HFFc6 (cell line): Measurements from ENCODE around the gene ABHD13. TPM values are rescaled to one million over a fixed set of nuclear protein-coding genes. Genes with fewer than 3 reads are reported as not detected.

Experiments used
- DNase-seq: peaks from one replicate; pipeline ENCODE4 v3.0.0-alpha.2; 2018
- H3K27ac Mint-ChIP-seq: 2 replicates; pipeline ENCODE4 v1.8.0; 2020; ENCODE audit warnings: mild to moderate bottlenecking, mixed read lengths
- H3K27me3 Mint-ChIP-seq: 2 replicates; pipeline ENCODE4 v1.8.0; 2021; ENCODE audit warnings: mild to moderate bottlenecking, moderate library complexity, mixed read lengths; ENCODE audit not compliant: insufficient read depth
- H3K36me3 Mint-ChIP-seq: 2 replicates; pipeline ENCODE4 v1.8.0; 2021; ENCODE audit warnings: low read depth, mixed read lengths
- H3K4me1 Mint-ChIP-seq: 2 replicates; pipeline ENCODE4 v1.8.0; 2020; ENCODE audit warnings: low read depth, mixed read lengths
- H3K4me3 Mint-ChIP-seq: 2 replicates; pipeline ENCODE4 v1.8.0; 2020; ENCODE audit warnings: mild to moderate bottlenecking, moderate library complexity, mixed read lengths
- H3K9me3 Mint-ChIP-seq: 2 replicates; pipeline ENCODE4 v1.8.0; 2020; ENCODE audit warnings: mild to moderate bottlenecking, mixed read lengths
- total RNA-seq, 6 experiments: library from RNA; stranded (reverse); fragmentation: NEBNext Ultra II Directional; extraction: Animal tissue kit (Norgen Biotek cat#: 25700); gene quantifications; 2 replicates in 1 of 6; 3 replicates in 5 of 6; pipeline ENCODE4 v1.2.3, GENCODE V29; 2021
- TF ChIP-seq, protein P1 (sequence below): fragments of 200-600 bp; sonication (generic); IDR thresholded peaks from 2 replicates; pipeline ENCODE4 v1.5.0; 2021; ENCODE audit warnings: antibody characterized with exemption, mild to moderate bottlenecking

The ABHD13 gene
- total RNA-seq, 6 experiments from 2014 or later, result 5.0 to 6.6 (median 6.3) TPM

DNA sequence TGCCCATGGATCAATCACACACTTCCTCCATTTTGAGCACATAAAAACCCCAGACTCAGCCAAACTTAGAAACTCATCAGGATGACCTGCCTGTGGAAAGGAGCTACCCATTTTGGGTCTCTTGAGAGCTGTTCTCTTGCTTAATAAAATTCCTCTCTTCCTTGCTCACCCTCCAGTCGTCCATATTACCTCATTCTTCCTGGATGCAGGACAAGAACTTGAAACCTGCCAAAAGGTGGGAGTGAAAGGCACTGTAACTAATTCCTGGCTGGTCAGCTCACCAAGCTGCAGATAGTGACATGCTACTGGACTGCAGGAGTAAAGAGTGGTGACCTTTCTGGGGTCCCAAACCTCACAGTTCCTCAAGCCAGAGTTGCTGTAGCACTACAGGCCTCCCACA is 23.0 kb upstream of the ABHD13 start:
- no peak for DNase-seq
- Mint-ChIP-seq H3K27ac (no peak overlapping the region), H3K27me3 (peaks cover 2% of the 10 kb centered on the region; the same call in 1 of the 2 replicates), H3K9me3 (peaks cover 7% of the 10 kb centered on the region; the same call in 1 of the 2 replicates), H3K4me1 (no peaks in the 10 kb centered on the region), H3K4me3 (no peak overlapping the region), H3K36me3 (0 out of 2 replicates have a peak, but pooled peaks cover 4% of the 10 kb centered on the region)
- TF ChIP-seq, protein P1, sequence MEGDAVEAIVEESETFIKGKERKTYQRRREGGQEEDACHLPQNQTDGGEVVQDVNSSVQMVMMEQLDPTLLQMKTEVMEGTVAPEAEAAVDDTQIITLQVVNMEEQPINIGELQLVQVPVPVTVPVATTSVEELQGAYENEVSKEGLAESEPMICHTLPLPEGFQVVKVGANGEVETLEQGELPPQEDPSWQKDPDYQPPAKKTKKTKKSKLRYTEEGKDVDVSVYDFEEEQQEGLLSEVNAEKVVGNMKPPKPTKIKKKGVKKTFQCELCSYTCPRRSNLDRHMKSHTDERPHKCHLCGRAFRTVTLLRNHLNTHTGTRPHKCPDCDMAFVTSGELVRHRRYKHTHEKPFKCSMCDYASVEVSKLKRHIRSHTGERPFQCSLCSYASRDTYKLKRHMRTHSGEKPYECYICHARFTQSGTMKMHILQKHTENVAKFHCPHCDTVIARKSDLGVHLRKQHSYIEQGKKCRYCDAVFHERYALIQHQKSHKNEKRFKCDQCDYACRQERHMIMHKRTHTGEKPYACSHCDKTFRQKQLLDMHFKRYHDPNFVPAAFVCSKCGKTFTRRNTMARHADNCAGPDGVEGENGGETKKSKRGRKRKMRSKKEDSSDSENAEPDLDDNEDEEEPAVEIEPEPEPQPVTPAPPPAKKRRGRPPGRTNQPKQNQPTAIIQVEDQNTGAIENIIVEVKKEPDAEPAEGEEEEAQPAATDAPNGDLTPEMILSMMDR, result no peak

DNA sequence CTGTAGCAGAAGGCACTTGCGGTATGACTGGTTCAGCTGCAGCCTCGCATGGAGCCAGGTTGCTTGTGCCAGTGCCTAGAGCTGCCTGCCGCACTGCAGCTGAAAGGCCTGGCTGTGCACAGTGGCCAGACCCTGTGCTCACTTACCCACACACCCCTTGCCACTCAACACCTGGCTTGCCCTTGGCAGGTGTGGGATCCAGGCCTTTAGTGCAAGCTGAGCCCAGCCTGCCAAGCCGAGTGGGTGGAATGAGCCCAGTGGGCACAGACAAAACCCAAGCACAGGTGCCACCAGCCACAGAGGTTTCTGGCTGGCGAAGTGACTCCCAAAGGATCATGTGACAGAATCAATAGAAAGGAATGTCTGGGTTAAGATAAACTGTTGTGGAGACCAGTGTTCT is 22.3 kb upstream of the ABHD13 start:
- H3K9me3 Mint-ChIP-seq, result peaks cover 7% of the 10 kb centered on the region; the same call in 1 of the 2 replicates
- no peak overlapping the region for H3K4me3 Mint-ChIP-seq
- no peak overlapping the region for H3K27ac Mint-ChIP-seq
- H3K27me3 Mint-ChIP-seq, result peaks cover 2% of the 10 kb centered on the region; the same call in 1 of the 2 replicates
- 0 out of 2 replicates have a peak, but pooled peaks cover 4% of the 10 kb centered on the region for H3K36me3 Mint-ChIP-seq
- TF ChIP-seq, protein P1, result no peak
- DNase-seq, result no peak
- H3K4me1 Mint-ChIP-seq, result no peaks in the 10 kb centered on the region; the same call in 1 of the 2 replicates

DNA sequence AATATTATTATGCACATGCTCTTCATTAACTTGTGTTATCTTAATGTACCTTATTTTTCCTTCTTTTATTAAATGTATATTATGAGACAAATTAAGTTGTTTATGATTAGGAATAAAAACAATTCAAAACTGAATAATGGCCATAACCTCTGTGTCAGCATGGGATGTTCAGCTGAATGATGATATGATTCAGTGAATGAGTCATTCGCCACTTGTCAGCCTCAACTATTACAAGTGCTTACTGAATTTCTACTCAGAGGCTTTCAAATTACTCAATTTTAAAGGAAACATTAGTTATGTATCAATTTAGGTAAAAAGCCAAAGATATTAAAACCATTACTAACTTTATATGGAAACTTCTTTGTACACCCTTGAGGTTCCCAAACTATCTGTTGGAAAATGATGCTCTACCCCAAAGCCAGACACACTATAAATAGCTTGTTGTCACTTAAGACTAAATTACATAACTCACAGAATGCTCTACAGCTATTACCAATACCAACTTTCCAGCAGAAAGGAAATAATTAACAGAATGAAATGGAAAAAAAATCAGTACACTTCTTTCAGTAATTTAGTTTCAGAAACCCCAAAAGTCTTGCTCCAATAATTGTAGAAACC is 17.3 kb upstream of the ABHD13 start:
- no peak overlapping the region for H3K27ac Mint-ChIP-seq
- H3K36me3 Mint-ChIP-seq, result no peaks in the 10 kb centered on the region
- no peaks in the 10 kb centered on the region; the same call in 1 of the 2 replicates for H3K27me3 Mint-ChIP-seq
- no peak overlapping the region for H3K4me3 Mint-ChIP-seq
- H3K9me3 Mint-ChIP-seq, result no peaks in the 10 kb centered on the region
- TF ChIP-seq, protein P1, result no peak
- no peak for DNase-seq
- H3K4me1 Mint-ChIP-seq, result no peaks in the 10 kb centered on the region; the same call in 1 of the 2 replicates

DNA sequence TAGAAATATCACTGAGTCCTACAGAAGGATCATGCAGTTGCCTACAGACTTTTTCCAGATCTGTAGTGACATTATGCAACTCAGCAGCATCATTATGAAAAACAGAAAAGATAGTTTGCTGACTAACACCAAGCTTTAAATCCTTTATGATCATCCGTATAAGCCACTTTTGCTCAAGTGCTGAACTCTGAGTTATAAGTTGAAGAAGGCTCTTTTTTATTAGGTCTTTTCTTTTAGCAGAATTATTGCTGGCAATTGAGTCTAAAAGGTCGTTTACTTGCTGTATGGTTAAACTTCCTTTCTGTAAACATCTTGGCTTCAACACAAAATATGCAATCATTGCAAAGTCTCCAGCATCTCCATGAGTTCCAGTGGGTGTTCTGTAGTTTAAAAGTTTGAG is 7.6 kb upstream of the ABHD13 start:
- TF ChIP-seq, protein P1, result no peak

DNA sequence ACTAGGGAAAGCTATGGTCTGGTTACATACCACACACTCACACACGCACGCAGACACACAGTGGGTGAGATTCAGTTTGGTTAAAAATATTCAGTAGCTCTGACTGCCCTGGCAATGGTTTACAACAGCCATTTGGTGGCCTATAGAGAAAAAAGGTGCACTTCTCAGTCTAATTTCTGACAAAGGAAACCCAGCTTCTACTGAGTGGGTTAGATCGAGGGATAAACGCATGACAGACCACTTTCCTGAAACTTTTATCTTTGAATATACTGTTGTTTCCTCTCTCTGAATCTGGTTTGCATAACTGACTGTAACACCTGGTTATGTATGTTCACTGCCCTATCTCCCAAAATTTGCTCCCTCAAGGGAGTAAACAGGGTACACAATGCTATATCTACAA is 5.3 kb upstream of the ABHD13 start:
- Mint-ChIP-seq H3K27me3 (no peaks in the 10 kb centered on the region), H3K4me1 (peaks cover 24% of the 10 kb centered on the region), H3K36me3 (peaks cover 16% of the 10 kb centered on the region), H3K27ac (no peak overlapping the region), H3K4me3 (no peak overlapping the region), H3K9me3 (no peaks in the 10 kb centered on the region)
- TF ChIP-seq, protein P1, result no peak
- DNase-seq, result no peak

More for the DNA sequence above, 7.6 kb upstream of the ABHD13 start:
- DNase-seq, result no peak
- Mint-ChIP-seq H3K36me3 (peaks cover 16% of the 10 kb centered on the region), H3K27me3 (no peaks in the 10 kb centered on the region), H3K4me1 (peaks cover 12% of the 10 kb centered on the region), H3K27ac (no peak overlapping the region), H3K4me3 (no peak overlapping the region), H3K9me3 (no peaks in the 10 kb centered on the region)
